ENCODE data around the gene EXOC3L4.
A peak's percentile ranks its signal among the peaks of the same experiment; 100 is the strongest.

Gene EXOC3L4

DNA sequence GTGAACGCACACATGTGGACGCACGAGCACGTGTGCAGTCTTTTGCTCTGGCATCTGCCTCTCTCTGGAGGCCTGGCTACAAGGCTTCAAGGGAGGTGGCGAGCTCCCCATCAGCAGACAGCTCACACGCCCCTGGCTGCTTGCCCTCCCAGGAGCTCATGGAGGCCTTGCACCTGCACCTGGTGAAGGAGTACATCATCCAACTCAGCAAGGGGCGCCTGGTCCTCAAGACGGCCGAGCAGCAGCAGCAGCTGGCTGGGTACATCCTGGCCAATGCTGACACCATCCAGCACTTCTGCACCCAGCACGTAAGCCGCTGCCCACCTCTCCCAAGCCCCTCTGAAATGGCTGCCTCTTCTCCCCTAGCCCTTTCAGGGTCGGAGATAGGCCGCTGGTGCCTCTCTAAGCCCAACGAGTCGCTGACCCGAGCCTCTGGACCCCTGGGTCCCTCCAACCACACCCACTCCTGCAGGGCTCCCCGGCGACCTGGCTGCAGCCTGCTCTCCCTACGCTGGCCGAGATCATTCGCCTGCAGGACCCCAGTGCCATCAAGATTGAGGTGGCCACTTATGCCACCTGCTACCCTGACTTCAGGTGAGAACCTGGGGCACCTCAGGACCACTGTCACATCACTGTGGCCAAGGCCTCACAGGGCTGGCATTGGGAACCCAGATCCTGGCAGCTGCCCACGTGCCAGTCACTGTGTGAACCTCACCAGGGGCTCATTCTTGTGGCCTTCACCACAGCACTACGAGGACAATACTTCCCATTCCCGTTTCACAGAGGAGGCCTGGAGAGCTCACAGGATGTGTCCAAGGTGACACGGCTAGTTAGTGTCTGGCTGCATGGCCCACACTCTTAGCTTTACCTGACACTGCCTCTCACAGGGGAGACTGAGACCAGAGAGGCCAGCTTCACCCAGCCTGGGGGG is 39.0 kb downstream of the EXOC3L4 start:
- no peak for DNase-seq (ENCODE audit: low spot score)

DNA sequence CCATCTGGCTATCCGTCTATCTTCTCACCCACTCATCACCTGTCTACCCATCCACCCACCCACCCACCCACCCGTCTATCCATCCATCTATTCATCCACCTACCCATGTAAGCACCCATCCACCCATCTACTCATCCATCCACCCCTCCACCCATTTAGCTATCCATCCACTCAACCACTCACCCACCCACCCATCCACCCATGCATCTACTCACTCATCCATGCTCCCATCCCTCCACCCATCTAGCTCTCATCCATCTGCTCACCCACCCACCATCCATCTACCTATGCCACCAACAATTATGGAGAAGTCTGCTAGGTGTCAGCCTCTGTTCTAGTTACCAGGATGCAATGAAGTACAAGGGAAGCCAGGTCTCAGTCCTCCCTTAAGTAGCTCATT is 39.9 kb downstream of the EXOC3L4 start:
- no peak for DNase-seq (ENCODE audit: low spot score)

DNA sequence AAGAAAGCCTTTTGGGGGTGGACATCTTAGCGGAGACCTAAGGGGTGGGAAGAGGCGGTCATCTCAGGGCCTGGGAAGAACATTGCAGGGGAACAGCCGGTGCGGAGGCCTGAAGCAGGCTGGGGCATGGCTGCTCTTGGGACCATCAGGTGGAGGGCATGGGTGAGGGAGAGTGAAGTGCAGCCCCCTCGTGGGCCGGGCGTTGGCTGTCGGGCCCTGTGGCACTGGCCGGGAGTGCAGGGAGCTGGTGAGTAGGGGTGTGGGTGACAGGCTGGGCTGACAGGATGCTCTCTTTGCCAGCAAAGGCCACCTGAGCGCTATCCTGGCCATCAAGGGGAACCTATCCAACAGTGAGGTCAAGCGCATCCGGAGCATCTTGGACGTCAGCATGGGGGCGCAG is 40.4 kb downstream of the EXOC3L4 start:
- DNase-seq (ENCODE audit: low spot score) = no peak

DNA sequence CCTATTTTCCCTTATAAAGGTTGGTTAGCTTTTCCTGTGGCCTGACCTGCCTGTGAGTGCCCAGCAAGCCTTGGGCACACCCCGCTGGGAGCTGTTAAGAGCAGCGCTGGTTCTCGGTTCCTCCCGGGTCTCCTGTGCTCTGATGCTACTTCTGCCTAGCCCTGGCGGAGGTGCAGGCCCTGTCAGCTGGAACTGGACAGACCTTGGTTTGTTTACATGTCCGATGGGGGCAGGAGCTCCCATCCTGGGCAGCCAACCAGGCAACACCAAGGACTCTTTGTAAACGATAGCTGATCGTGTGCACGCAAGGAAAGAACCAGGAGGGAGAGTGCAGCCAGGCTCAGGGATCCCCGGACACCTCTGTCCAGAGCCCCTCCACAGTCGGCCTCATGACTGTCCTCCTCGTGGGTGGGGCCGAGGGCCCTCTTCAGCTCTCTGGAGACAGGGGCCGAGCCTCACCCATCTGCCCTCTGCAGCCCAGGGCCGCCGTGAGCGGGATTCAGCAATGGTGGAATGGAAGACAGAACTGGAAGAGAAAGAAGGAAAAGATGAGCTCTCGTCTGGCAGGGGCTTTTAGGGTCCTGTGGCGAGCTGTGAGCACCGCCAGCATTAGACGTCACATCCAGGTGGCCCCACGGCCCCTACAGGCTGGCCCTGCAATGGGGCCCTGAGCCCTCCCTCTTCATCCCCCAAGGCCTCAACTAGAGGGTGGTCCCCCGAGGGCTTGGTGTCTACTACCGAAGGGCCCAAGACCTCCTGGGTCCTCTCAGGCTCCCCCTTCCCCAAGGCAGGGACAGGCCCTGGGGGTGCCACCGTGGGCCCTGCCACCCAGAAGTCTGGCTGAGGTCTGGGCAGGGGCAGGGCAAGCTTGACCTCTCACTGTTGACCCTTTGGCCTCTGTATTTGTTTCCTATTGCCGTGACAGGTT is 41.1 kb downstream of the EXOC3L4 start:
- DNase-seq (ENCODE audit: low spot score) = no peak

DNA sequence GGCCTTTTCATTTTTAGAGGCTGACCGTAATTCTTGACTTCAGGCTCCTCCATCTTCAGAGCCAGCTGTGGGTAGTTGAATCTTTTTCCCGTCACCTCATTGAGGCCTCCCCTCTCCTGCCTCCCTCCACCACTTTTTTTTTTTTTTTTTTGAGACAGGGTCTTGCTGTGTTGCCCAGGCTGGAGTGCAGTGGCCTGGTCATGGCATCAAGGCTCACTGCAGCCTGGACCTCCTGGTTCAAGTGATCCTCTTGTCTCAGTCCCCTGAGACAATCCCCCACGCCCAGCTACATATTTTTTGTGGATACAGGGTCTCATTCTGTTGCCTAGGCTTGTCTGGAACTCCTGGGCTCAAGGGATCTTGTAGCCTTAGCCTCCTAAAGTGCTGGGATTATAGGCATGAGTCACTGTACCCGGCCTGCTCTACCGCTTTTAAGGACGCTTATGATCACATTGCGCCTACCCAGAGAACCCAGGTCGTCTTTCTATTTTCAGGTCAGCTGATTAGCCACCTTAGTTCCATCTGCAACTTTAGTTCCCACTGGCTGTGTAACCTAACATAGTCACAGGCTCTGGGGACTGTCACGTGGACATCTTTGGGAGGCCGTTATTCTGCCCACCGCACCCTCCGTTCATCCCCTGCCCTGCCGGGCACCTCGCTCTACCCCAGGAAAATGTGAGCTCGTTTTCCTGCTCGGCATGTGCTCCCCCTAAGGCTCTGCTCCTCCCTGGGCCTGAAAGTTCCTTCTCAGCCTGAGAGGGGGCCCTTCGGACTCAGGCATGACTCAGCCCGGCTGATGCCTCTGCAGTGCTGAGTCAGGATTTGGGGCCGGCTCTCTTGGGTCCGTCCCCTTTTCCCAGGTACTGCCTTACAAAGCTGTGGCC is 42.1 kb downstream of the EXOC3L4 start:
- no peak for DNase-seq (ENCODE audit: low spot score)

DNA sequence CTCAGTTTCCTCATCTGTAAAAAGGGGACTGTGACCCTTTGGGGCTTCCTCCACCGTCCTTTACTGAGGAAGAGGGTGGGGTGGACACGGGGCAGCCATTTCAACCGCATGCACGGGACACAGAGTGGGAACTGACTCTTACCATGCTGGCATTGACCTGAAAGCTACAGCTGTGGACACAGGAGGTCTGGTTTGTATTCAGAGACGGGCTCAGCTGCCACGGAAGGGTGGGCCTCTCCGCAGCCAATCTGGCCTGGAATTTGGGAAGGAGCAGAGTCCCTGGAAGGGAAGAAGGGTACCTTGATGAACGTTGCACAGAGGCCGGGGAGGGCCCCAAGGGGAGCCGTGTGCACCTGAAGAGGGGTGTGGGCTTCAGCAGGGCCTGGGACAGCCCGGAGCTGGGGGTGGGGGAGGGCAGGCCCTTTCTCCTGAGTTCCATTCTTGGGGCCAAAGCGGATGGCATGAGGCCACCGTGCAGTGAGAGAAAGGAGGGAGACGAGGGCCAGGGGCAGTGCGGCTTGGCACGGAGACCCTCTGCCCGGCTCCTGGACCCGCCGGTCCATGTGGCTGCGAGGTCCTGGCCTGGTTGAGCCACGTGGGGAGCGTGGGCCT is 43.3 kb downstream of the EXOC3L4 start:
- no peak for DNase-seq (ENCODE audit: low spot score)

DNA sequence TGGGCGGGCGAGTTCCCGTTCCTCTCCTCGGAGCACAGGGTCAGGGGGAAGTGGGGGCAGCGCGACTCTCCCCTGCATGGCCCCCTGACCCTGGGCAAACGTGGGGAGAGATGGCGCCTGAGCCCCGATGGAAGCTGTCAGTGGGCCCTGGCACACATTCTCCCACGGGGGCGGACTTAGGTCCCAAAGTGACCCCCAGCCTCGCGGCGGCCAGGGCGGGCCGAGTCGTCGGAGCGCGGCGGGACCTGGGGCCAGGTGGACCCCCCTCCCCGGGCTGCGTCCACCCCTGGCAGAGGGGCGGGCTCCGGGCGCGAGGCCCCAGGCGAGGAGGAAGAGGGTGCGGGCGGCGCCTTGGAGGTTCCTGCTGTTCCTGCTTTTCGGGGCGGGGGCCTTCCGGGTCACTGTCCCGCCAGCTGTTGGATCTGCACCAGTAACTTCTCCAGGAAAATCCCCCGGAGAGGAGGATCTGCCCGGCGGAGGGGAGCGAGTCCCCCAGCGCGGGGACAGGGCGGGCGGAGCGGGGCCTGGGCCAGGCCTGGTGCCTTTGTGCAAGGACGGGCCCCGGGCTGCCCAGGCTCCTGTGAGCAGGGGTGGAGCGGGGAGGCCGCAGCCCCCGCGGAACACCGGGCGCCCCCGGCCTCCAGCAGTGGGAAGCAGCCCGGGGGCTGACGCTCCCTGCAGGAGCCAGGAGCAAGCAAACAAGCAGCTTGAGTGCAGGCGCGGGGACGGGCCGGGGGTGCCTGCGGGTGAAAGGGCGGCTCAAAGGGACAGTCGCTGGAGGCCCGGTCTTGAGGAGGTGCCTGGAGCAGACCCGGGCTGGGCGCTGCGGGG is 44.0 kb downstream of the EXOC3L4 start:
- DNase-seq (ENCODE audit: low spot score) = peak; percentile 80

DNA sequence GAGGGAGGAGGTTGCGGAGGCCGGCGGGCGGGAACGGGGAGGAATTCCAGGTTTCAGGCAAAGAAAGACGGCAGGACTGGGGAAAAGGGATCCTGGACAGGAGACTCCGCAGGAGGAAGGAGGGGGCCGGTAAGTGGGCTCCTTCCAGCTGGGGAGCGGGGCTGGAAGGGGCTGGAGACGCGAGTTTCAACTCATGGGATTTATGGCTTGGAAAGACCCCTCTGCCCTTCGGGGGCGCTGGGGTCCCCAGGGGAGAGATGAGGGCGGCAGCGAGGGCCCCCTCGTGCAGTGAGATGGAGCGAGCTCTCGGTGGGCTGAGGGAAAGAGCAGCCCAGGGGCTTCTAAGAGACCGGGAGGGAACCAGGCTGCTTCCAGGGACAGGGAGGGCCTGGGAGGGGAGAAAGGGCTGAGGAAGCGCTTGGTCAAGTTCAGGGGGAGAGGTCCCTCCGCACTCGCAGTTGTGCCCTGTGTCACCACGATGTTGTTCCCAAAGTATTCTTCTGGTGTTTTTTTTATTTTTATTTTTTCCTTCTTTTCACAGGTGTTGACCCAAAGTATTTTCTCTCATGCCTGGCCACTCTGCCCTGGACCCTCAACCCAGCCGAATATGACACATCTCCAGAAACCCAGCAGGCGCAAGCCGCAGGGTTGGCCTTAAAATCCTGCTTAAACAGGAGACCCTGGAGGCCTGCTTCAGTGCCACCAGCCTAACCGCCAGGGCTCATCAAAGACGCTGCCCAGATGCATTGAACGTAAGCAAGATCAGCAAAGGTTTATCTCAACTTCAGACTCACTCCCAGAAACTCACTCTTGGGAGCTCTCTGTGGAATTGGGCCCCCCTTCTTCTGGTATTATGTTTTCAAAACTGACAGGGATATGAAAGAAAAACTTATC is 44.9 kb downstream of the EXOC3L4 start:
- no peak for DNase-seq (ENCODE audit: low spot score)

DNA sequence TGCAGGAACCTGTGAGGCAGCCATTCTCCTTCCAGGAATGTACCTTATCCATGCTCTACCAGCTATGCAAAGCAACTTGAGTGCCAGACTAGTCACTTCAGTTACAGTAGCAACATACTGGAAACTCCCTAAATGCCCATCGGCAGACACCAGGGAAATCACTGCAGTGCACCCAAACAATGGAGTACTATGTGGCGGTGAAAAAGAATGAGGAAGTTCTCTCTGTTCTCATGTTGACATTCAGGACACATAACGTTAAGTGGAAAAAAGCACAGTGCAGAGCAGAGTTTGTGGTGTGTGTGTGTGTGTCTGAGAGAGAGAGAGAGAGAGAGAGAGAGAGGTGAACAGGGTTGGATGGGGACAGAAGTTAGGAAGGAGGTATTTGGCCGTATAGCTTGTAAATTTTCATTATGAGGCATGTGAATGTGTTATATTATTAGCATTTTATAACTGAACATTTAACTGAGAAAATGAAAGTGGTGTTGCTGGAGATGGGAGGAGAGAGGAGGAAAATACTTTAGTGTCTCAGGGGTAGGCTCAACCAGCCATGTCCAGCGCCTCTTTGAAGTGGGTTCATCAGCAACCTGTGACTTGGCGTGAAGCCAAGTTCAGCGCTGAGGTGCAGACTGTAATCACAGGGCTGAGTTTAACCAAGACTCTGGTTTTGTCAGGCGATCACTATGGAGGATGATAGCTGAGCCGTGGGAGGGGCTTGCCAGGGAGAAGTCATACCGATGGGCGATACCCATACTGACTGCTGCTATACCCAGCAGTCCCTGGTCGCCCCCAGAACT is 46.0 kb downstream of the EXOC3L4 start:
- no peak for DNase-seq (ENCODE audit: low spot score)

DNA sequence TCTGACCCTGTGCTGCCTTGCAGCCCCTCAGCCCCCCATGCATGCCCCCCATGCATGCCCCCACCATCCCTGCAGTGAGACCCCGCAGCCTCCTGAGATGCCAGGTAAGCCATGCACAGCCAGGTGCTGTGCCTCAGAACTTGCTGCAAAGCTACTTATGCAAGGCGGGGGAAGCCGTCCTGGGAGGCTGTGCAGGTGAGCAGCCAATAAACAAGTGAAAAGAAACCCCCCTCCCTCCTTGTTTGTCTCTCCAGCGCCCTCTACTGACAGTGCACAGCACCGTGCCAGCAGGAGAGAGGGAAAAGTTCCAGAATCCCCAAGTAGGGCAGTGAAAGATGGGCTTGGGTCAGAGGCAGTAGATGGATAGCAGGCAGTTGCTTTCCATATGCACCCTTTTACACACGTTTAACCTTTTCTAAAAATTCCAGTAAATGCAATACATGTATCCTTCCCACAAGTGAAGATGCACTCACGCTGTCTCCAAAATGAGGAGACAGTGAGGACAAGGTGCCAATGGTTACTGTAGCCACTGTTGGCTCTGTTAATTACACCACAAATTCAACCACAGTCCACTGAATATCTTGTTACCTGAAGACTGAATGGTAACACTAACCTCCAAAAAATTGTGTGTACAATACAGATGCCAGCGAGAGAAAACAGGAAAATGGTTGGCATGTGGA is 46.7 kb downstream of the EXOC3L4 start:
- no peak for DNase-seq (ENCODE audit: low spot score)

DNA sequence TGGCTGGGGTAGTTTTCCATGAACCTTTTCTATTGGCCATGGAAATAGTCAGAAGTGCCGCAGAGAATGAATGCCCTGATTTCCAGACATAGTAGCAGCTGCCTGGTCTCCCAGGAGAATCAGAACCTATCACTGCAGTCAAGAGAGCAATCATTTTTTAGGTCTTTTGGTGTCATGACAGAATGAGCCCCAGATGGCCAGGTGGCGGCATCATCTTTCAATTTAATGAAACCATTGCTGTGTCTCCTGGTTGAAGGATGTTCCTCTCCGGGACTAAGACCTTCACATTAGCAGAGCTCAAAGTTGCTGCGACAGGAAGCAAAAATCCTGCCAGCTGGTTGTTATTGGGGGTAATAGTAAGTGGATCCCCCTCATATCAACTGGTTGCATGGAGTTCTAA is 47.5 kb downstream of the EXOC3L4 start:
- DNase-seq (ENCODE audit: low spot score) = no peak

DNA sequence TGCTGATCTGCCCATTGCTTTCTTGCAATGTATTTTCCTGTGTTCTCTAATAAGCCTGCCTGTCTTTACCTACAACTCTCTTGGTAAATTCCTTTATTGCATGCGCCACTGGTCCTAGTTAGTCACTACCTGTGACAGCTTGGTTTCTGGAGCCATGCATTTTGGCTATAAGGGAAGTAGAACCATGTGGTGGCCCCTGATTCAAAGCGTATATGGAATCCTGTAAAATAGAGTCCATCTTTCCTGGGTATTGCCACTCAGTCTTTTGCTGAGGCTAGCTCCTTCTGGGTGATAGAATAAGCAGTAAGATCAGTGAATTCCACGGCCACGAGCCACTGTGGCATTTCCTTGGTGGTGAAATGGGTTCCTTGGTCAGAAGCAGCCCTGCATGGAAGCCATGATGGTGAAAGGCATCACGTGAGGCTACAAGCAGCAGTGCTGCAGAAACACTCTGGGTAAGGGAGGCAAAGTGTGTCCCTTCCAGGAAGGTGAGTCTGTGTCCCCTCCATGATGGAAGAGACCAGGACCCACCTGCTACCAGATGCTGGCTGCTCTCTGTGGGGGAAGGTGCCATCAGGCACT is 48.3 kb downstream of the EXOC3L4 start:
- no peak for DNase-seq (ENCODE audit: low spot score)

DNA sequence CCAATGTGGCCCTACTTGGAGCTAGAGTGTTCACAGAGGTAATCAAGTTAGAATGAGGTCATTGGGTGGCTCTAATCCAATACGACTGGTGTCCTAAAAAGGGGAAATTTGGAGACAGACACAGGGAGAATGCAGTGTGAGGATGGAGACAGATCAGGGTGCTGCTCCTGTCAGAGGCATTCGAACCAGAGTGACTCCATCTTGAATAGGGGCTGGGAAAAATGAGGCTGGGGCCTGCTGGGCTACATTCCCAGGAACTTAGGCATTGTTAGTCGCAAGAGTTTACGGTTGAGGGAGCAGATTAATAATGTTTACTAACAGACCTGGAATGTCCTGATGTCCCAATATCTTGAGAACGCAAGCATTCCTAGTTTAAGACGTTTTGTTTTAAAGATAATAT is 49.0 kb downstream of the EXOC3L4 start:
- DNase-seq (ENCODE audit: low spot score) = no peak

DNA sequence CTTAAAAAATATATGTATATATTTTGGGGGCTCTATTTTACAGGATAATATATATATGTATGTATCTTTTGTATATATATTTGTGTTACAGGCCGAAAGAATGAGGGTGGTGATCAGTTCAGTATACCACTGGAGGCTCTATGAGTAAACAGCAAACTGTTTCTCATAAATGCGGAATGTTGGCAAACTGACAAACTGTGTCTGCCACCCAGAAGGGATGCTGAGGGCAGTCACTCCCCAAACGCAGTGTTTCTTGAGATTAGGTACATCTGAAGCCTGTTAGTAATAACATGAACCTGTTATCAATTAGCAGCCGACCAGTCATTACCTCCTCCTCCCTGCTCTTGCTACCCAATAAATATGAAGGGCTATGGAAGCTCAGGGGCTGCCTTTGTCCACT is 49.6 kb downstream of the EXOC3L4 start:
- DNase-seq (ENCODE audit: low spot score) = no peak

DNA sequence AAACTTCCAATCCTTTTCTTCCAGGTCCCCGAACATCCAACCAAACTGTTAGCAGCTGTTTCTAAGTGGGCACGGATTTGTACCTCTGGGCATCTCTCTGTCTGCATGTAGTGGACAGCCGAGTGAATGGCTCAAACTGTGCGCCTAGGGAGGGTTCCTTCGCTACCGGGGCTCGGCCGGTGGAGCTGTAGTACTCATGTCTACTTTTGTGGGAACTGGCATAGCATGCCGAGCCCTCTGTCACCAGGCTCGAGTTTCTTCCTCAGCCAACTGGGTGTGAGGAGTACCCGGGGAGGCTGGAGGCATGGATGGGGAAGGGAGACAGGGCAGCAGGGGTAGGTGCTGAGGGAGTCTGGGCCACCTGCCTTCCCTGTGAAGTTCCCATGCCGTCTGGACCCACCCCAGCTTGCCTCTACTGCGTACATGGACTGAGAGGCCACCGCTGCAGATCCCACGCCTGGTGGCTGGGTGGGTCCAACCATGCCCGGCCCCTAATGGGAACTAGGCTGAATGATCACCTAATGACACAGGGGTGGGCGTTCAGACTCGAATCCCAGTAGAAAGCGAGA is 51.7 kb downstream of the EXOC3L4 start:
- DNase-seq (ENCODE audit: low spot score) = no peak

DNA sequence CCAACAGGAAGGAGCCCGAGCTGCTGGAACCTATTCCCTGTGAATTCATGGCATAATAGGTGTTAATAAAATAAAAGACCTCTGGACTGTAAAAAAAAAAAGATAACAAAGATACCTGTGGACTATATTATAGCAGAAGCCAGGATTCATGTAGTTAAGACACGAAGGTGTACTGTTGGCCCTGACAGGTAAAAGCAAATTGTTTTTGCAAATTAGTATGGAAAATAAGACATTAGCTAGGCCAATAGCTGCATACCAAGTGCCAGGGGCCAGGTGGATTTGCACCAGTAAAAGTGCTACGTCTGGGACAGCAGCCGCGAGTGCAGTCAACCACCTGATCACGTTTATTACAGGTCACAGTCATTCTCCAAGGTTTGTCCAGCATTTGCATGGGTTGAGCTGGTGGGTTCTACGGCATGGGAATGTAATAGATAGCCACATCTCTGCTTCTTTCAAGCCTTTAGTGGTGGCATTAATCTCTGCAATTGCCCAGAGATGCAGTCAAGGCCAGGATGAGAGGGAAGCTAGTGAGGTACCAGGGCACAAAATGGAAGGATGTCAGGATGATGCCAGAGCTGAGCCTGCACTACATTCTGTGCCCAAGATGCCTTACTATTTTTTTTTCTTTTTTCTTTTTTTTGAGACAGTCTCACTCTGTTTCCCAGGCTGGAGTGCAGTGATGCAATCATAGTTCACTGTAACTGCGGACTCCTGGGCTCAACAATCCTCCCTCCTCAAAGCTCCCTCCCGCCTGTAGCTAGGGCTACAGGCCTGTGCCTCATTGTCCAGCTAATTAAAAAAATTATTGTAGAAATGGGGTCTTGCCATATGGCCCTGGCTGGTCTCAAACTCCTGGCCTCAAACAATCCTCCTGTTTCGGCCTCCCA is 55.1 kb downstream of the EXOC3L4 start:
- no peak for DNase-seq (ENCODE audit: low spot score)
